ENCODE data around the gene TANC1. TPM values are rescaled to one million over a fixed set of nuclear protein-coding genes. Genes with fewer than 3 reads are reported as not detected.

TANC1 gene
- total RNA-seq, 1 experiment from 2014 or later = not detected

- no peaks in the 10 kb centered on the region for H3K4me1 ChIP-seq (ENCODE audit: low read length)
- no peaks in the 10 kb centered on the region for H3K9me2 ChIP-seq (replicated peaks; ENCODE audit: insufficient read depth, low read length)
- H3K36me3 ChIP-seq (ENCODE audit: insufficient read depth, low read length) = no peaks in the 10 kb centered on the region
- H3K9me3 ChIP-seq (ENCODE audit: low read length) = no peaks in the 10 kb centered on the region
- no peaks in the 10 kb centered on the region for H3K79me2 ChIP-seq (ENCODE audit: low read length)
- no peak overlapping the region for H3K4me3 ChIP-seq (ENCODE audit: low read length)
- no peaks in the 10 kb centered on the region for H3K27me3 ChIP-seq (ENCODE audit: low read length)
- H4K20me1 ChIP-seq (ENCODE audit: insufficient read depth, low read depth, low read length) = no peaks in the 10 kb centered on the region
- no peak overlapping the region for H3K4me2 ChIP-seq (ENCODE audit: low read depth, low read length, poor library complexity, severe bottlenecking)
- DNase-seq = no peak
- H3K27ac ChIP-seq (ENCODE audit: low read length) = no peak overlapping the region
- no peak overlapping the region for H3K9ac ChIP-seq (ENCODE audit: low read length)
- H2AFZ ChIP-seq (ENCODE audit: low read length) = no peak overlapping the region
Observed at GRCh38 chr2:159270744-159271379, 302.4 kb downstream of the TANC1 start.

DNA sequence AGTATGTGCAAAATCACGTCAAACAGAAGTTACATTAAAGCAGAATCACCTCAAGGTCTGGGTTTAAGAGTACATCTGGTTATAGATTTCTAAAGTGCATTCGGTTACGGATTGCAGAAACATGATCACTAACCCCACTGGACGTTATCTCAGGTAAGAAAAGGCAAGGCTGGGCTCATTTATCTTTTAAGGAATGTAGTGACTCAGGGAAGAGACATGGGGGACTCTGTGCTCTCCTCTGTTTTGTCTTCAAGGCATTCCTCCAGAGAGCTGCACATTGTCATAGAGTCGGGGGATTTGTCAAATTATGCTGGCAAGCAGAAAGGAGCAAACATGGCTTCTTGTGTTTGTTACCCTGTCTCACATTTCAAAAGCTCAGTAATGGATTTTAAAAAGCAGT lies 303.7 kb downstream of the TANC1 start:
- Histone ChIP-seq H3K4me1 (ENCODE audit: low read length) (no peaks in the 10 kb centered on the region), H3K4me2 (ENCODE audit: low read depth, low read length, poor library complexity, severe bottlenecking) (no peak overlapping the region), H4K20me1 (ENCODE audit: insufficient read depth, low read depth, low read length) (no peaks in the 10 kb centered on the region), H3K9me2 (replicated peaks; ENCODE audit: insufficient read depth, low read length) (no peaks in the 10 kb centered on the region), H3K9me3 (ENCODE audit: low read length) (no peaks in the 10 kb centered on the region), H3K36me3 (ENCODE audit: insufficient read depth, low read length) (no peaks in the 10 kb centered on the region), H3K4me3 (ENCODE audit: low read length) (no peak overlapping the region), H3K27ac (ENCODE audit: low read length) (no peak overlapping the region), H3K79me2 (ENCODE audit: low read length) (no peaks in the 10 kb centered on the region), H3K9ac (ENCODE audit: low read length) (no peak overlapping the region), H3K27me3 (ENCODE audit: low read length) (no peaks in the 10 kb centered on the region), H2AFZ (ENCODE audit: low read length) (no peak overlapping the region)
- DNase-seq = no peak

- H3K9ac ChIP-seq (ENCODE audit: low read length) = no peak overlapping the region
- H3K79me2 ChIP-seq (ENCODE audit: low read length) = no peaks in the 10 kb centered on the region
- no peak overlapping the region for H3K4me3 ChIP-seq (ENCODE audit: low read length)
- no peaks in the 10 kb centered on the region for H3K9me2 ChIP-seq (replicated peaks; ENCODE audit: insufficient read depth, low read length)
- H3K27me3 ChIP-seq (ENCODE audit: low read length) = no peaks in the 10 kb centered on the region
- no peak overlapping the region for H2AFZ ChIP-seq (ENCODE audit: low read length)
- no peak overlapping the region for H3K4me2 ChIP-seq (ENCODE audit: low read depth, low read length, poor library complexity, severe bottlenecking)
- no peaks in the 10 kb centered on the region for H3K4me1 ChIP-seq (ENCODE audit: low read length)
- no peak overlapping the region for H3K27ac ChIP-seq (ENCODE audit: low read length)
- no peaks in the 10 kb centered on the region for H4K20me1 ChIP-seq (ENCODE audit: insufficient read depth, low read depth, low read length)
- no peaks in the 10 kb centered on the region for H3K9me3 ChIP-seq (ENCODE audit: low read length)
- no peaks in the 10 kb centered on the region for H3K36me3 ChIP-seq (ENCODE audit: insufficient read depth, low read length)
- DNase-seq = no peak
Observed at GRCh38 chr2:159275111-159275510, 306.7 kb downstream of the TANC1 start.

DNA sequence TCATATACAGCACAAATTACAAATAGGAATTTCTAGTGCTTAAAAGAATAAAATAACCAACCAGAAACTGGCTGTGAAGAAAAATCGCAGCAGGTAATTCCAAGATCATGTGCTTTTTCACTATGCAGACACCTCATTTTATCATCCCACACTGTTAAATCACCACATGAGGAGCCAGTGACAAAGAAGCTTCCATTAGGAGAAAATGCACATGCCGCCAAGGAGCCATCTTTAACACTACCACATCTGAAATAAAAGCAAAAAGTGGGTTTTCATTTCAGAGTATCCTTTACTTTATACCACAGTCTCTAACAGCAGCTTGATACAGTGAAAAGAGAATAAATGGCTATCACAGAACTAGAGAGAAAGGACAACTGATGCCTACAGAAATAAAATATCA lies 311.3 kb downstream of the TANC1 start:
- no peaks in the 10 kb centered on the region for H4K20me1 ChIP-seq (ENCODE audit: insufficient read depth, low read depth, low read length)
- no peaks in the 10 kb centered on the region for H3K4me1 ChIP-seq (ENCODE audit: low read length)
- DNase-seq = no peak
- no peak overlapping the region for H3K4me2 ChIP-seq (ENCODE audit: low read depth, low read length, poor library complexity, severe bottlenecking)
- no peak overlapping the region for H3K9ac ChIP-seq (ENCODE audit: low read length)
- no peak overlapping the region for H3K27ac ChIP-seq (ENCODE audit: low read length)
- H3K9me2 ChIP-seq (replicated peaks; ENCODE audit: insufficient read depth, low read length) = no peaks in the 10 kb centered on the region
- H3K4me3 ChIP-seq (ENCODE audit: low read length) = no peak overlapping the region
- no peaks in the 10 kb centered on the region for H3K36me3 ChIP-seq (ENCODE audit: insufficient read depth, low read length)
- H3K9me3 ChIP-seq (ENCODE audit: low read length) = no peaks in the 10 kb centered on the region
- H2AFZ ChIP-seq (ENCODE audit: low read length) = no peak overlapping the region
- H3K79me2 ChIP-seq (ENCODE audit: low read length) = no peaks in the 10 kb centered on the region
- no peaks in the 10 kb centered on the region for H3K27me3 ChIP-seq (ENCODE audit: low read length)

DNA sequence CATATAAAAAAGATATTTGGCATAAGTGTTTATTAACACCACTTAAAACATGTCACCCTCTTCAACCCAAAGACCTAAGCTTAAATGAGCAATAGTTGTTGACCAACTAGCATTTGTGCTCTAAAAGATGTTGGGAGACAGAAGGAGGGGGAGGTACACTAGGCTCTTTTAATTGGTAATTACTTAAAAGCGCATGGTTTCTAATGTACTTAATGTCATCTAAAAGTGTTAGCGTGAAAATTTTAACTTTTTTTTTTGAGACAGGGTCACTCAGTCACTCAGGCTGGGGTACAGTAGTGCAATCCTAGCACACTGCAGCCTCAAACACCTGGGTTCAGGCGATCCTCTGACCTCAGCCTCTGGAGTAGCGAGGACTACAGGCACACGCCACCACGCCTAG lies 312.6 kb downstream of the TANC1 start:
- H2AFZ ChIP-seq (ENCODE audit: low read length) = no peak overlapping the region
- no peaks in the 10 kb centered on the region for H3K9me2 ChIP-seq (replicated peaks; ENCODE audit: insufficient read depth, low read length)
- no peaks in the 10 kb centered on the region for H3K9me3 ChIP-seq (ENCODE audit: low read length)
- no peak overlapping the region for H3K4me2 ChIP-seq (ENCODE audit: low read depth, low read length, poor library complexity, severe bottlenecking)
- no peak overlapping the region for H3K4me3 ChIP-seq (ENCODE audit: low read length)
- H3K36me3 ChIP-seq (ENCODE audit: insufficient read depth, low read length) = no peaks in the 10 kb centered on the region
- no peaks in the 10 kb centered on the region for H4K20me1 ChIP-seq (ENCODE audit: insufficient read depth, low read depth, low read length)
- no peaks in the 10 kb centered on the region for H3K79me2 ChIP-seq (ENCODE audit: low read length)
- no peak overlapping the region for H3K9ac ChIP-seq (ENCODE audit: low read length)
- no peak for DNase-seq
- no peaks in the 10 kb centered on the region for H3K4me1 ChIP-seq (ENCODE audit: low read length)
- no peak overlapping the region for H3K27ac ChIP-seq (ENCODE audit: low read length)
- no peaks in the 10 kb centered on the region for H3K27me3 ChIP-seq (ENCODE audit: low read length)

Small RNA genes lying within 50 kb of the gene (small RNA-seq; reads per million reads assigned to genes)
- gene MIR6888 (not detected), gene RNU2-21P (not detected), gene RNU6-580P (not detected)

Other genes starting within 250 kb of the TANC1 start
- gene DAPL1, start 173.3 kb upstream of the TANC1 start, total RNA-seq (2014; rRNA removed; shearing (Covaris generic); ENCODE audit: low replicate concordance) = not detected in 2 replicates